Measurements from ENCODE around the gene WHRN.

- TF ChIP-seq TARDBP (IDR thresholded peaks at IDR 0.05) = no peak
- no peak for TF ChIP-seq FOXA1 (IDR thresholded peaks at IDR 0.05)
- TF ChIP-seq PKNOX1 (IDR thresholded peaks at IDR 0.05) = no peak
- no peak for TF ChIP-seq HDGF (IDR thresholded peaks at IDR 0.05; ENCODE audit: borderline replicate concordance)
- TF ChIP-seq FOXK2 (IDR thresholded peaks at IDR 0.05) = no peak
- TF ChIP-seq SP1 (IDR thresholded peaks at IDR 0.05) = no peak
- no peak for TF ChIP-seq FOXM1 (IDR thresholded peaks at IDR 0.05; ENCODE audit: borderline replicate concordance)
- TF ChIP-seq NFRKB (IDR thresholded peaks at IDR 0.05) = no peak
- no peak for TF ChIP-seq BHLHE40 (IDR thresholded peaks at IDR 0.05; ENCODE audit: borderline replicate concordance)
- TF ChIP-seq L3MBTL2 (conservative IDR thresholded peaks at IDR 0.05) = no peak
- TF ChIP-seq CTBP1 (IDR thresholded peaks at IDR 0.05; ENCODE audit: borderline replicate concordance) = no peak
- TF ChIP-seq SUZ12 (IDR thresholded peaks at IDR 0.05) = no peak
- no peak for TF ChIP-seq ZNF384 (IDR thresholded peaks at IDR 0.05)
- no peak for TF ChIP-seq ELF4 (IDR thresholded peaks at IDR 0.05)
These were observed 91.4 kb downstream of the WHRN start for GRCh38 chr9:114413861-114414301.

Measured in HEK293T (cell line).